ACHN (cell line): Measurements from ENCODE around the gene EPB41L5.
A peak's percentile ranks its signal among the peaks of the same experiment; 100 is the strongest.

Experiments used
- DNase-seq: peaks from one replicate; pipeline ENCODE4 v3.0.0-alpha.2; 2015
- in situ Hi-C: cut with HindIII; loops from 2 replicates; pipeline ENCODE4 v1.10.0; 2017; ENCODE audit warnings: low sequenced_read_pairs, low pct_ligation_motif_present, low pct_unique_long_range_greater_than_20kb

EPB41L5 gene

GRCh38 chr2:120209427-120210269, 196.8 kb downstream of the EPB41L5 start:
- in situ Hi-C loops, result no loop called here
- no peak for DNase-seq

GRCh38 chr2:120210270-120210693, 197.4 kb downstream of the EPB41L5 start:
- no peak for DNase-seq
- in situ Hi-C loops, result no loop called here

DNA sequence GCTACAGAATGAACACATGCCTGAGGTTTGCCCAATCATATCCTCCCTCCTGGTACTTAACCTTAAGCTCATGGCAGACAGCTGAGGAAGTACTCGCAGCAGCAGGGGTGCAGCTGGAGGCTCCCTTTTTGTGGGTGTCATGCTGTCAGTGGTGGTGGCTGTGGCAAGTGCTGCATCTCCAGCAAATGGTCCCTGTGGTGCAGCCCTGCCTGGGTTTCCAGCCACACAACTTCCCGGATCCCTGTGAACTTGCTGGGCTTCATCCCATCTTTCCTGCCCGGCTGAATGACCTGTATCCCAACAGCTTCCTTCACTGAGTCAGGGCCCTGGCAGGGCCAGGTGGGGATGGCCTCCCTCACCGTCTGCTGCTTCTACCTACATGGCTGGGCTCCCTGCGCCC, 205.3 kb downstream of the EPB41L5 start:
- in situ Hi-C loops, result no loop called here

GRCh38 chr2:120219291-120219690, 206.4 kb downstream of the EPB41L5 start:
- in situ Hi-C loops, result no loop called here
- no peak for DNase-seq

More for the DNA sequence above, 205.3 kb downstream of the EPB41L5 start:
- DNase-seq, result no peak

GRCh38 chr2:120219766-120220165, 206.9 kb downstream of the EPB41L5 start:
- in situ Hi-C loops, result no loop called here
- DNase-seq, result no peak

DNA sequence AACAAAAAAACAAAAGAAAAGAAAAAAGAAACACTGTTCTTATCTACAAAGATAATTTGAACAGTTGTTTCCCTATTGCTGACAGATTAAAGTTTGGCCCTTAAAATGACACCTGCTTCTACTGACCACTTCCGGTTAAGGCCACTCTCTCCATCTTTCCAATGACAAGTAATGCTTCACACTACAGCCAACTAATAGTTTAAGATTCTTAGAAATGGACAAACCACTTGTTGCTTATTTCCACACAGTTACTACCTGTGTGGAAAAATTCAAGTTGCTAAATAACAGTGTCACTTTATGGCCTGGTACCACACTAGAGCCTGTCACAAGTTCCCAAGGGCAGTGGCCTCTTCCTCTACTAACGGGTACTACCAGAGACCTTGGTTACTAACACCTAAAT, 207.9 kb downstream of the EPB41L5 start:
- DNase-seq, result no peak
- in situ Hi-C loops, result no loop called here

- no peak for DNase-seq
- in situ Hi-C loops, result no loop called here
Measured at GRCh38 chr2:120221616-120222015, 208.7 kb downstream of the EPB41L5 start.

- DNase-seq, result no peak
- in situ Hi-C loops, result no loop called here
Measured at GRCh38 chr2:120222186-120223033, 209.5 kb downstream of the EPB41L5 start.

DNA sequence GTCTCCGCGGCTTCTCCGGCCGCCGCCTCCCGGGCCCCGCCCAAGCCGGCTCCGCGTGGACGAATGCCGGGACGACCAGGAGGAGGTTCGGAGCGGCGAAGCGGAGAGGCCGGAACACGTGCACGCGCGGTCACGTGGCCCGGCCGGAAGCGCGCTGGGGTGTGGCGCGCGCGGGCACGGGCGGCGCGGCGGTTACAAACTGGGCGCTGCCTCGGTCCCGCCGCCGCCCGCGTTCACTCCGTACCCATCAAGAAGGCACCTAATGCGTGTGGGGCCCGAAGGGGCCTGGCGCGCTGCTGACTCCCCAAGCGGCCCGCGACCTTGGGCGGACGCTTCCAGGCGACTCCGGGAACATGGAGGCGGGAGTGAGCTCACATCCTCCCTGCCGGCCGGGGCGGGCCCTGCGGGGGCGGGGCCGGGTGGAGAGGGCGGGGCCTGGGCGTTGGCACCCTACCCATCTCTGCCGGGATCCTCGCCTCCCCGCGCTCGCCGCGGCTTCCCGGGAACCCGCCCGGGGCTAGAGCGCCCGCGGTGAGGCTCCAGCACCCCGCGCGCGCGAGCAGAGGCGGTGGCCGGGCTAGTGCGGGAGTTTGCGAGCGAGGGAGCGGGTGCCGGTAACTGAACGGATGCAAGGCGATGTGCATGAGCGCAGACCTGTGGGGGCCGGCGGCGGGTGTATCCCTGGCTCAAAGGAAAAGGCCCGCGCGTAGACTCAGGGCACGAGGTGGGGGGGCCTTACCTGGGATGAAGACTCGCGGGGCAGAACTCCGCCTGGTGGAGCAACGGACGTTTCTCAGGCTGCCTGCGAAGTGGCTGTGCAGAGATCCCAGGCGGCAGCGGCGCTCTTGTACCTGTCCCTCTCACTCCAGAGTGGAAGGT, 210.4 kb downstream of the EPB41L5 start, which contains the start of gene TMEM185B:
TSS of gene TMEM185B (minus strand) at position 367 of the 879 bp plus-strand sequence. CDS start 424 bp downstream, outside the sequence.
- peak; percentile 89 for DNase-seq
- in situ Hi-C loops, result no loop called here

DNA sequence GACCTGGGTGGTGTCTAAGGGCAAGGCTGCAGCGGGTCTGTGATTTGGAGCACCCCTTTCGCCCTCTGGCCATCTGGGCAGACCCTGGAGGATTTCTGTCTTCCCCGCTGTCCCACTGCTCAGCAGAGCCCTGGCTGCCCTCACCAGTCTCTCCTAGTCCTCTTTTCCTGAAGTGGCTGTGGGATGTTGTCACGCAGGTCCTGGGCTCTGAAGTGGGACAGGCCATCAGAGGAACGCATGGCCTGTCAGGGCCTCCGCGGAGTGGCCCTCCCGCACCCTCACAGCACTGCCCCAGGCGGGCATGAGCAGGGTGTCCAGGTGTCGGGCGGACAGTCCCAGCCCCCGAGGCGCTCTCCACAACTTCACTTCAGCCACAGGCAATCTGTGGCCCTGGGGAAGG, 211.4 kb downstream of the EPB41L5 start:
- in situ Hi-C loops, result no loop called here
- no peak for DNase-seq

DNA sequence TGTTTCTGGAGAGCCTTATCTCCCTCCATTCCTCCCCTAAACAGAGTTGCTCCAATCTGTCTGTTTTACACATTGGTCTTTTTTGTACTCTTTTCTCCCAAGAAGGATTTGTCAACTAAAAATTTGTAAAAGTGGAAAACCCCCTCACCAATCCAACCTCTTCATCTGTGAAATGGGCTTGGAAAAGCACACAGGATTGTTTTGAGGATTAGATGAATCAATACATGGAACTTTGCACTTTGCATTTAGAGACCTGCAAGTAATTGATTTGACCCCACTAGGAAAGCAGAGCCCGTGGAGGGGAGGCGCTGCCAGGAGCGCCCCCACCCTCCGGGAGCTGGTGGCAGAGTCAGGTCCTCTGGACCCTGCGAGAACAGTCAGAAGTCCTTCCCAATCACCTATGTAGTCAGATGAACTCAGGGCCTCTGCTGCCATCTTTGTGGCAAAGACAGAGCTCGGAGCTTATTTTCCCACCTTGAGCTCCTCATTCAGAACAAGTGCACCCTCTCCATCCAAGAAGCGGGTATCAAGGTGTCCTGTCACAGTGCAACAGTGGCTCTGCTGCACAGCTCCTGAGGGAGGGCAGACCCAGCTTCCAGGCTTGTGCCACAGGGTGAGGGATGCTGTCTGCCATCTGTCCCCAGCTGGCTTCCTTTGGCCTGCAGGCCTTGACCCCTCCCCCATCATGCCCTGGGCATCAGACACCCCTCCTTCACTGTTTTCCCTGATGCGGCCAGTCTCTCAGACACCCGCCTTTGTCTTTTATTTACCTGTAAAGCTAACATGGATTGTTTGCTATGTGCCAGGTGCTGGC, 212.1 kb downstream of the EPB41L5 start:
- in situ Hi-C loops, result no loop called here
- no peak for DNase-seq

DNA sequence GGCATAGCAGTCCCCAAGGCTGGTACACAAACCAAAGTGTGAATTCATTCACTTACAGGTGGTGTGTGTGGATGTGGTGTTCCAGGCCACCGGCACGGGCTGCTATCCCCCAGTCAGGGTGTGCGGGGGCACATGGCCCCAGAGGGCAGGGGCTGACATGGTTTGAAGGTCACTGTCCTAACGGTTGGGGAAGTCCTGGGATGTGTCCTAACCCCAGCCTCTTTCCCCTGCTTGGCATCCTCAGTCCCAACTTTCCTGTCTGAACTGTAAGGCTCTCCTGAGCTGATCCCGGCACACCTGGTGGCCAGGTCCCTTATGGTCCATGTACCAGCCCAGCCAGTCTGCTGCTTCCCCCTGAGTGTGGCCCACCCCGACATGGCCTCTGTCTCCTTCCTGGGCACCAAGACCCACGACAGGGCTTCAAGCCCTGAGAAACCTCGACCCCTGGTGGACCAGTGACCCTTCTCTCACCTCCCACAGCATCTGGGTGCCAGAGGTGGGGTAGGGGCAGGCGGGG, 212.7 kb downstream of the EPB41L5 start:
- in situ Hi-C loops, result no loop called here
- DNase-seq, result no peak

GRCh38 chr2:120226316-120226715, 213.4 kb downstream of the EPB41L5 start:
- in situ Hi-C loops, result no loop called here

DNA sequence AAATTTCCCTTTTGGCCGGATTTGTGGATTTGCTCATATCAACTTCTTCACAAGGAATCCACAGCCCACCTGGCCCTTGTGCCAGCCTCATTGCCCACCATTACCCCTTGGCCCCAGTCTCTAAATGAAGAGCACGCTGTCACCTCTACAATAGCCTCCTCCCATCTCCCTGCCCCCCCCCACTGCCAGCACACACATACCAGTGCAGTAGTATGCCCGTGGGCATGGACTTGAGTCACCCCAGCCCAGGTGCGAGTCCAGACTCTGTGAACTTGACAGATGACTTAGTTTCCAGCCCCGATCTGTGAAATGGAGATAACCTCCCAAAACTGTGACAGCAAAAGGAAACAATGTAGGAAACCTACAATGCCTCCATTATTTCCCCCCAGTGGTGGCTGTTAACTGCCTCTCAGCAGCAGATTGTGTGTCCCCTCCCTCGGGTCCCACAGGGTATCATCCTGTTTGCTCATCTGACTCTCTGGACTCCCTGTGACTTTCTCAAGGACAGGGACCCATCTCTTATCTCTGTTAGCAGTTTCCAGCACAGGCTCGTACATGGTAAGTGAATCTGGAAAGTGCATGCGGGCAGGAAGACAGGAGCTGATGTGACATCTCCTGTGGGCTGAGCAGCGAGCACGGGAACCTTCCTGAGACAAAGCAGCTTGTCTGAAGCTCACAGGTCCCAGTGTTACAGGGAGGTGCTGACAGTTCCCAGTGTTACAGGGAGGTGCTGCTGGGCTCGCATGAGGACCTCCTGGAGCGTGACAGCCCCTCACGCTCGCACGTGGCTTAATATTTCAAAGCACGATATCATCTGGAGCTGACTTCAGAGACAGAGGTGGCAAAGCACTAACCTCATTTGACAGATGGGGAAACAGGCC, 214.5 kb downstream of the EPB41L5 start:
- in situ Hi-C loops, result no loop called here
- no peak for DNase-seq

More at GRCh38 chr2:120226316-120226715, 213.4 kb downstream of the EPB41L5 start:
- no peak for DNase-seq

DNA sequence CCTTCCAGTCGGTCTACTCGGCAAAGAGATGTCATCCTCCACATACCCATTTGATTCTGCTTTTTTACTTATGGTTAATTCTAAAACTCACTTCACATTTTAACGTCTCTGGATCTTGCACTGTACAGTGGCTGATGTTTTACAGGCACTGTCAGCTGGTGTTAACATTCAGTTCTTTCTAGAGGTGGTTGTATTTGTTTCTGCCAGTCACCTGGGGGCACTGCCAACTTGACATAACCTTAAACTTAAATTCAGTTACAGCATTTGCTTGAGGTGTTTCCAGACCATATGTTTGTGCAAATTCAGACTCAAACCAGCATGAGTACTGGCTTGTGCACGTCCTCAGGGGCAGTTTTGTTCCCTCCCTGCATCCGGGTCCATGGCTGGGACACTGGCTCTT, 215.6 kb downstream of the EPB41L5 start:
- peak; percentile 23 for DNase-seq
- in situ Hi-C loops, result no loop called here
